ENCODE results near the gene ENTPD8. TPM values are rescaled to one million over a fixed set of nuclear protein-coding genes. Genes with fewer than 3 reads are reported as not detected.
A peak's percentile ranks its signal among the peaks of the same experiment; 100 is the strongest.

The ENTPD8 gene
- total RNA-seq, 4 donors from 2014 or later: not detected

GRCh38 chr9:137461316-137461662, 20.1 kb upstream of the ENTPD8 start:
- TF ChIP-seq CTCF (IDR thresholded peaks at IDR 0.05) (no peak), POLR2A (IDR thresholded peaks at IDR 0.05) (no peak)
- DNase-seq (ENCODE audit: low spot score in 2 of 2): peak in 1 of 2 donors; percentile 87
- no peak overlapping the region for H3K4me3 ChIP-seq (ENCODE audit: low read depth, poor library complexity, severe bottlenecking)
- 85 to 88% methylated on average over 9 to 21 of the region's 21 CpGs for WGBS, 2 donors
- intact Hi-C loops (cut with DNase I; ENCODE audit: low total_unique reads): no loop called here

- DNase-seq (ENCODE audit: low spot score in 2 of 2): peak in 1 of 2 donors; percentile 86
- intact Hi-C loops (cut with DNase I; ENCODE audit: low total_unique reads): no loop called here
Observed at GRCh38 chr9:137460363-137461315, 19.5 kb upstream of the ENTPD8 start.

GRCh38 chr9:137459601-137460362, 18.6 kb upstream of the ENTPD8 start:
- intact Hi-C loops (cut with DNase I; ENCODE audit: low total_unique reads): loop anchor here (5.0 kb wide), 1 partner anchor 153 kb away; no protein-coding TSS in a partner anchor
- DNase-seq (ENCODE audit: low spot score in 2 of 2): peak in 1 of 2 donors; percentile 87
- TF ChIP-seq POLR2A (IDR thresholded peaks at IDR 0.05) (no peak), CTCF (IDR thresholded peaks at IDR 0.05) (no peak)
- no peak overlapping the region for H3K4me3 ChIP-seq (ENCODE audit: low read depth, poor library complexity, severe bottlenecking)
- 33 to 34% methylated on average over 8 to 9 of the region's 15 CpGs for WGBS, 2 donors

More at GRCh38 chr9:137460363-137461315, 19.5 kb upstream of the ENTPD8 start:
- 90 to 95% methylated on average over 22 to 31 of the region's 31 CpGs for WGBS, 2 donors
- TF ChIP-seq POLR2A (IDR thresholded peaks at IDR 0.05) (no peak), CTCF (IDR thresholded peaks at IDR 0.05) (no peak)
- H3K4me3 ChIP-seq (ENCODE audit: low read depth, poor library complexity, severe bottlenecking): no peak overlapping the region

GRCh38 chr9:137459152-137459600, 18.0 kb upstream of the ENTPD8 start, which contains the start of gene NSMF:
Gene NSMF (minus strand): TSS chr9:137459334. CDS start chr9:137459102, 232 bp downstream.
- WGBS, 2 donors: 0 to 1% methylated on average over 4 to 18 of the region's 62 CpGs
- intact Hi-C loops (cut with DNase I; ENCODE audit: low total_unique reads): loop anchor here (5.0 kb wide), 1 partner anchor 153 kb away; no protein-coding TSS in a partner anchor
- DNase-seq (ENCODE audit: low spot score in 2 of 2): peak; percentile 90 to 98
- TF ChIP-seq CTCF (IDR thresholded peaks at IDR 0.05) (no peak), POLR2A (IDR thresholded peaks at IDR 0.05) (peak in 1 of 2 donors; percentile 5)
- H3K4me3 ChIP-seq (ENCODE audit: low read depth, poor library complexity, severe bottlenecking): peak within 1 kb of the TSS; percentile 46

- peak overlapping the region; percentile 46 for H3K4me3 ChIP-seq (ENCODE audit: low read depth, poor library complexity, severe bottlenecking)
- WGBS, 2 donors: 7% methylated on average over 67 of the region's 88 CpGs; no CpG with 5 or more reads in 1 of the 2 donors
- peak in 1 of 2 donors; percentile 89 for DNase-seq (ENCODE audit: low spot score in 2 of 2)
- intact Hi-C loops (cut with DNase I; ENCODE audit: low total_unique reads): loop anchor here (5.0 kb wide), 1 partner anchor 154 kb away; no protein-coding TSS in a partner anchor
- TF ChIP-seq CTCF (IDR thresholded peaks at IDR 0.05) (no peak), POLR2A (IDR thresholded peaks at IDR 0.05) (no peak)
Observed at GRCh38 chr9:137458194-137459151, 17.3 kb upstream of the ENTPD8 start.

Measured in lower leg skin (tissue), 4 donors.